Activated naive CD8-positive, alpha-beta T cell (primary cell): ENCODE data around the gene PCDHA6.
"Not testable (repeated sequence)": the region's sequence is repeated elsewhere in the genome, so short reads cannot be mapped to it uniquely, and the experiment has no call there.

Experiments
- H3K27ac Mint-ChIP-seq: one replicate; pipeline ENCODE4 v1.8.0; 2021; ENCODE audit warnings: mixed read lengths
- H3K27me3 Mint-ChIP-seq: one replicate; pipeline ENCODE4 v1.8.0; 2021; ENCODE audit warnings: mixed read lengths
- H3K36me3 Mint-ChIP-seq: one replicate; pipeline ENCODE4 v1.8.0; 2021; ENCODE audit warnings: mixed read lengths
- H3K4me1 Mint-ChIP-seq: one replicate; pipeline ENCODE4 v1.8.0; 2021; ENCODE audit warnings: low read depth, mixed read lengths
- H3K4me3 Mint-ChIP-seq: one replicate; pipeline ENCODE4 v1.8.0; 2021; ENCODE audit warnings: mild to moderate bottlenecking, mixed read lengths
- H3K9me3 Mint-ChIP-seq: one replicate; pipeline ENCODE4 v1.8.0; 2021; ENCODE audit warnings: low read depth, mixed read lengths

Gene PCDHA6

DNA sequence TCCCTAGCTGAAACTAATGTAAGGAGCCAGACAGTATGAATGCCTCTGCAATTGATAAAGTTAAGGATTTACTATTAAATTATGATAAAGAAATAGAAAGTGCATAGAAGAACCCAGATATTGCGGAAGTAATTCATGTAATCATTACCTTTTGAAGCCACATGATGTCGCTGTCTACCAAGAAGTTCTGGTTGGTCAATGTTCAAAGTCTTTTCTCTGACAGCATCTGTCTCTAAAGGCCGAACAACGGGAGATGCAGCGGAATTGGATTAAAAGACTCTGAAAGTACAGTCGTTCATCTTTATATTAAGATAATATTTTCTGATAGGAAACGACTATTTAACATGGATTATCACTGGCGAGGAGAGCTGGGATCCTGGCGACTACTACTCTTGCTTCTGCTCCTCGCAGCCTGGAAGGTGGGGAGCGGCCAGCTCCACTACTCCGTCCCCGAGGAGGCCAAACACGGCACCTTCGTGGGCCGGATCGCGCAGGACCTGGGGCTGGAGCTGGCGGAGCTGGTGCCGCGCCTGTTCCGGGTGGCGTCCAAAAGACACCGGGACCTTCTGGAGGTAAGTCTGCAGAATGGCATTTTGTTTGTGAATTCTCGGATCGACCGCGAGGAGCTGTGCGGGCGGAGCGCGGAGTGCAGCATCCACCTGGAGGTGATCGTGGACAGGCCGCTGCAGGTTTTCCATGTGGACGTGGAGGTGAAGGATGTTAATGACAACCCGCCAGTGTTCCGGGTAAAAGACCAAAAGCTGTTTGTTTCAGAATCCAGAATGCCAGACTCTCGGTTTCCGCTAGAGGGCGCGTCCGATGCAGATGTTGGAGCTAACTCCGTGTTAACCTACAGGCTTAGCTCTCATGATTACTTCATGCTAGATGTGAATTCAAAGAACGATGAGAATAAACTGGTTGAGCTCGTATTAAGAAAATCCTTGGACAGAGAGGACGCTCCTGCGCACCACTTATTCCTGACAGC is 13.5 kb downstream of the PCDHA6 start, which contains the start of gene PCDHA8:
Gene PCDHA8 (plus strand): TSS at position 210 of the 985 bp plus-strand sequence. CDS start 135 bp downstream, at position 345.
- Mint-ChIP-seq H3K4me3 (no peak within 1 kb of the TSS), H3K27ac (no peak within 1 kb of the TSS), H3K4me1 (no peaks in the 10 kb centered on the region), H3K9me3 (peaks cover 3% of the 10 kb centered on the region), H3K27me3 (peaks cover 18% of the 10 kb centered on the region), H3K36me3 (peaks cover 10% of the 10 kb centered on the region)

GRCh38 chr5:140842798-140843733 is 15.3 kb downstream of the PCDHA6 start:
- Mint-ChIP-seq H3K9me3 (peaks cover 14% of the 10 kb centered on the region), H3K27ac (no peak overlapping the region), H3K27me3 (peaks cover 31% of the 10 kb centered on the region), H3K36me3 (peaks cover 20% of the 10 kb centered on the region), H3K4me3 (no peak overlapping the region), H3K4me1 (no peaks in the 10 kb centered on the region)

- H3K9me3 Mint-ChIP-seq = peaks cover 15% of the 10 kb centered on the region
- not testable (repeated sequence) for H3K4me1 Mint-ChIP-seq
- peaks cover 27% of the 10 kb centered on the region for H3K27me3 Mint-ChIP-seq
Measured at GRCh38 chr5:140848139-140849102, 20.7 kb downstream of the PCDHA6 start, which contains the start of gene PCDHA9. Gene PCDHA9, plus strand, starts transcription at chr5:140848382. Its CDS starts 114 bp downstream, at chr5:140848496.

DNA sequence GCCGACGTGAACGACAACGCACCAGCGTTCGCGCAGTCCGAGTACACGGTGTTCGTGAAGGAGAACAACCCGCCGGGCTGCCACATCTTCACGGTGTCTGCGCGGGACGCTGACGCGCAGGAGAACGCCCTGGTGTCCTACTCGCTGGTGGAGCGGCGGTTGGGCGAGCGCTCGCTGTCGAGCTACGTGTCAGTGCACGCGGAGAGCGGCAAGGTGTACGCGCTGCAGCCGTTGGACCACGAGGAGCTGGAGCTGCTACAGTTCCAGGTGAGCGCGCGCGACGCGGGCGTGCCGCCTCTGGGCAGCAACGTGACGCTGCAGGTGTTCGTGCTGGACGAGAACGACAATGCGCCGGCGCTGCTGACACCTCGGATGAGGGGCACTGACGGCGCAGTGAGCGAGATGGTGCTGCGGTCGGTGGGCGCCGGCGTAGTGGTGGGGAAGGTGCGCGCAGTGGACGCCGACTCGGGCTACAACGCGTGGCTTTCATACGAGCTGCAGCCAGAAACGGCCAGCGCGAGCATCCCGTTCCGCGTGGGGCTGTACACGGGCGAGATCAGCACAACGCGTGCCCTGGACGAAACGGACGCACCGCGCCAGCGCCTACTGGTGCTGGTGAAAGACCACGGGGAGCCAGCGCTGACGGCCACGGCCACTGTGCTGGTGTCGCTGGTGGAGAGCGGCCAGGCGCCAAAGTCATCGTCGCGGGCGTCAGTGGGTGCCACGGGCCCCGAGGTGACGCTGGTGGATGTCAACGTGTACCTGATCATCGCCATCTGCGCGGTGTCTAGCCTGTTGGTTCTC is 22.3 kb downstream of the PCDHA6 start:
- not testable (repeated sequence) for H3K4me1 Mint-ChIP-seq, H3K27ac Mint-ChIP-seq, H3K36me3 Mint-ChIP-seq, H3K4me3 Mint-ChIP-seq
- H3K27me3 Mint-ChIP-seq = peaks cover 32% of the 10 kb centered on the region
- peaks cover 18% of the 10 kb centered on the region for H3K9me3 Mint-ChIP-seq

More at GRCh38 chr5:140848139-140849102, 20.7 kb downstream of the PCDHA6 start, which contains the start of gene PCDHA9:
- not testable (repeated sequence) for H3K36me3 Mint-ChIP-seq, H3K27ac Mint-ChIP-seq, H3K4me3 Mint-ChIP-seq

- peaks cover 18% of the 10 kb centered on the region for H3K9me3 Mint-ChIP-seq
- no peak within 1 kb of the TSS for H3K27ac Mint-ChIP-seq
- H3K4me1 Mint-ChIP-seq = no peaks in the 10 kb centered on the region
- no peak within 1 kb of the TSS for H3K4me3 Mint-ChIP-seq
- peaks cover 25% of the 10 kb centered on the region for H3K27me3 Mint-ChIP-seq
- H3K36me3 Mint-ChIP-seq = peaks cover 2% of the 10 kb centered on the region
Measured at GRCh38 chr5:140855772-140856674, 28.3 kb downstream of the PCDHA6 start, which contains the start of gene PCDHA10. Gene PCDHA10, plus strand, starts transcription at chr5:140855897. Its CDS starts 152 bp downstream, at chr5:140856049.

GRCh38 chr5:140857177-140857986 is 29.6 kb downstream of the PCDHA6 start:
- Mint-ChIP-seq H3K4me3 (no peak overlapping the region), H3K27ac (no peak overlapping the region), H3K27me3 (peaks cover 31% of the 10 kb centered on the region), H3K9me3 (peaks cover 22% of the 10 kb centered on the region), H3K4me1 (no peaks in the 10 kb centered on the region), H3K36me3 (peaks cover 8% of the 10 kb centered on the region)

GRCh38 chr5:140857987-140858240 is 30.2 kb downstream of the PCDHA6 start:
- Mint-ChIP-seq H3K27ac (no peak overlapping the region), H3K27me3 (peaks cover 29% of the 10 kb centered on the region), H3K9me3 (peaks cover 22% of the 10 kb centered on the region), H3K4me1 (no peaks in the 10 kb centered on the region), H3K4me3 (no peak overlapping the region), H3K36me3 (peaks cover 8% of the 10 kb centered on the region)

GRCh38 chr5:140862441-140863295 is 34.9 kb downstream of the PCDHA6 start:
- Mint-ChIP-seq H3K27ac (no peak overlapping the region), H3K4me1 (no peaks in the 10 kb centered on the region), H3K9me3 (peaks cover 4% of the 10 kb centered on the region), H3K27me3 (peaks cover 21% of the 10 kb centered on the region), H3K36me3 (peaks cover 6% of the 10 kb centered on the region), H3K4me3 (no peak overlapping the region)

DNA sequence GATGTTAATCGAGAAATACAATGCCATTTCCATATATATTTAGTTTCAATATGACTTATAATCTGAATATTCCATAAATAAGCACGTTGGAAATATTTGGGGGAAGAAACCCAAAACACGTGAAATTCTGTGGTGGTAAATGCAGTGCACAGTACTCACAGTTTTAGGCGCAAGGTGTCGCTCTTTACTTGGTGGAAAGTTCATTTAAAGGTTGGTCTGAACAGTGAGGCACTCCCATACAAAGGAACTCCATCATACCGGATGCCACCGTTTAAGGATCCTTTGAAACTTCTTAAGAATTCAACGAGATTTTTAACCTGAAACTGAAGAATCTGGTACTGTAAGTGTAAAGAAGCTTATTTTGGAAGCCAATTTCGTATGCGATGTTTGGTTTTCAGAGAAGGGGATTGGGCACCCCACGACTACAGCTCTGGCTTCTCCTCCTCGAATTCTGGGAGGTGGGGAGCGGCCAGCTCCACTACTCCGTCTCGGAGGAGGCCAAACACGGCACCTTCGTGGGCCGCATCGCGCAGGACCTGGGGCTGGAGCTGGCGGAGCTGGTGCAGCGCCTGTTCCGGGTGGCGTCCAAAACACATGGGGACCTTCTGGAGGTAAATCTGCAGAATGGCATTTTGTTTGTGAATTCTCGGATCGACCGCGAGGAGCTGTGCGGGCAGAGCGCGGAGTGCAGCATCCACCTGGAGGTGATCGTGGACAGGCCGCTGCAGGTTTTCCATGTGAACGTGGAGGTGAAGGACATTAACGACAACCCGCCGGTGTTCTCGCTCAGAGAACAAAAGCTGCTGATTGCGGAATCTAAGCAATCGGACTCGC is 41.2 kb downstream of the PCDHA6 start, which contains the start of gene PCDHA11:
Gene PCDHA11 (plus strand): TSS at position 237 of the 834 bp plus-strand sequence. CDS start 147 bp downstream, at position 384.
- peaks cover 12% of the 10 kb centered on the region for H3K36me3 Mint-ChIP-seq
- peaks cover 13% of the 10 kb centered on the region for H3K9me3 Mint-ChIP-seq
- peaks cover 25% of the 10 kb centered on the region for H3K27me3 Mint-ChIP-seq

GRCh38 chr5:140869555-140869886 is 41.8 kb downstream of the PCDHA6 start:
- no peak overlapping the region for H3K27ac Mint-ChIP-seq
- no peak overlapping the region for H3K4me3 Mint-ChIP-seq
- peaks cover 18% of the 10 kb centered on the region for H3K9me3 Mint-ChIP-seq
- H3K27me3 Mint-ChIP-seq = peaks cover 31% of the 10 kb centered on the region
- peaks cover 17% of the 10 kb centered on the region for H3K36me3 Mint-ChIP-seq
- no peaks in the 10 kb centered on the region for H3K4me1 Mint-ChIP-seq

More for the DNA sequence above, 41.2 kb downstream of the PCDHA6 start, which contains the start of gene PCDHA11:
- Mint-ChIP-seq H3K4me1 (no peaks in the 10 kb centered on the region), H3K27ac (no peak within 1 kb of the TSS), H3K4me3 (no peak within 1 kb of the TSS)
